Lung (tissue), 12 donors: Measurements from ENCODE around the gene AREL1. TPM values are rescaled to one million over a fixed set of nuclear protein-coding genes. Genes with fewer than 3 reads are reported as not detected.

Experiments
- ATAC-seq: fragments of 200-7000 bp; cut with Tn5 transposase; one replicate; pipeline ENCODE4 v1.9.1; 2020; ENCODE audit warnings: moderate number of reproducible peaks; ENCODE audit not compliant: insufficient read depth, low FRiP score
- DNase-seq, 3 donors: peaks; one replicate each; pipeline ENCODE4 v3.0.0-alpha.2; 2013 to 2017
- H3K27ac ChIP-seq, 2 donors: one replicate each; pipeline ENCODE4 v1.5.1; 2013; ENCODE audit warnings: mild to moderate bottlenecking in 2 of 2, moderate library complexity in 2 of 2, control low read depth in 1 of 2, inconsistent platforms in 1 of 2, low read depth in 1 of 2, low read length in 1 of 2
- H3K27me3 ChIP-seq, 3 donors: one replicate each; pipeline ENCODE4 v1.5.1; 2013; ENCODE audit warnings: low read length in 2 of 3; ENCODE audit not compliant: control insufficient read depth in 3 of 3, insufficient read depth in 3 of 3
- H3K36me3 ChIP-seq, 4 donors: one replicate each; pipeline ENCODE4 v1.5.1; 2013; ENCODE audit warnings: low read length in 4 of 4, mild to moderate bottlenecking in 1 of 4, moderate library complexity in 1 of 4; ENCODE audit not compliant: control insufficient read depth in 4 of 4, insufficient read depth in 4 of 4
- H3K4me1 ChIP-seq, 5 donors: one replicate each; pipeline ENCODE4 v1.5.1; 2013; ENCODE audit warnings: low read length in 5 of 5, mild to moderate bottlenecking in 2 of 5, moderate library complexity in 1 of 5; ENCODE audit not compliant: control insufficient read depth in 5 of 5, insufficient read depth in 5 of 5
- H3K4me3 ChIP-seq: one replicate; pipeline ENCODE4 v1.5.1; 2013; ENCODE audit warnings: mild to moderate bottlenecking, control low read depth, moderate library complexity
- H3K9ac ChIP-seq, 2 donors: one replicate each; pipeline ENCODE4 v1.5.1; 2013; ENCODE audit warnings: low read length in 2 of 2, control low read depth in 1 of 2; ENCODE audit not compliant: insufficient read depth in 1 of 2
- H3K9me3 ChIP-seq, 4 donors: one replicate each; pipeline ENCODE4 v1.5.1; 2013; ENCODE audit warnings: low read length in 3 of 4, mild to moderate bottlenecking in 1 of 4, moderate library complexity in 1 of 4; ENCODE audit not compliant: control insufficient read depth in 4 of 4, insufficient read depth in 3 of 4
- CTCF ChIP-seq: IDR thresholded peaks from 2 replicates; pipeline ENCODE4 v1.5.1; 2012; ENCODE audit warnings: mild to moderate bottlenecking; ENCODE audit errors: control extremely low read depth, extremely low read depth
- WGBS, 2 donors: extraction: QIAGEN DNeasy Blood & Tissue Kit; methylation state at CpG; one replicate each; pipeline ENCODE4 v1.1.7; 2013; 5-methylcytosine and 5-hydroxymethylcytosine counted together
- polyA plus RNA-seq, 2 donors: library from polyadenylated mRNA; stranded (reverse); fragments of 200-250 nt; gene quantifications; one replicate each; pipeline ENCODE4 v1.2.1, GENCODE V29; 2013
- total RNA-seq, 2 donors: library from RNA; depleted of rRNA in 1 of 2; stranded (reverse); fragments of >200 nt in 1 of 2; gene quantifications; one replicate each; pipeline ENCODE4 v1.2.1, GENCODE V29; 2014 to 2021
- donor health status: control.
- donor health status: control.
- donor health status: Bipolar disorder and iron deficiency.
- donor health status: healthy.
- donor health status: DM: yes; HTN: yes; CAD: no.

Gene AREL1
- total and polyA plus RNA-seq, 4 donors: 10.5 to 41.6 (median 23.8) TPM

GRCh38 chr14:74658535-74659131 is 54.2 kb downstream of the AREL1 start:
- 94 to 95% methylated on average over 1 of the region's 1 CpG for WGBS, 2 donors
- Histone ChIP-seq H3K4me1 (peaks cover 0 to 25% (median 2%) of the 10 kb centered on the region in 5 donors), H3K9ac (no peak overlapping the region), H3K9me3 (no peaks in the 10 kb centered on the region), H3K36me3 (peaks cover 14 to 28% (median 17%) of the 10 kb centered on the region in 4 donors), H3K27ac (no peak overlapping the region), H3K4me3 (no peak overlapping the region), H3K27me3 (no peaks in the 10 kb centered on the region)
- DNase-seq: no peak
- no peak for TF ChIP-seq CTCF
- ATAC-seq: no peak

- no peak overlapping the region for H3K4me3 ChIP-seq
- no peak overlapping the region for H3K9ac ChIP-seq
- no peaks in the 10 kb centered on the region for H3K9me3 ChIP-seq
- no peak overlapping the region for H3K27ac ChIP-seq
- no peak for DNase-seq
- peaks cover 2 to 12% (median 9%) of the 10 kb centered on the region in 4 donors for H3K36me3 ChIP-seq
- H3K4me1 ChIP-seq: peaks cover 0 to 38% (median 3%) of the 10 kb centered on the region in 5 donors
- H3K27me3 ChIP-seq: no peaks in the 10 kb centered on the region
- TF ChIP-seq CTCF: no peak
- no peak for ATAC-seq
- 95 to 96% methylated on average over 3 of the region's 3 CpGs for WGBS, 2 donors
Observed at GRCh38 chr14:74656964-74657363, 55.9 kb downstream of the AREL1 start.

- 69 to 71% methylated on average over 2 of the region's 2 CpGs for WGBS, 2 donors
- TF ChIP-seq CTCF: no peak
- Histone ChIP-seq H3K4me3 (no peak overlapping the region), H3K9me3 (no peaks in the 10 kb centered on the region), H3K4me1 (peaks cover 0 to 38% (median 3%) of the 10 kb centered on the region in 5 donors), H3K9ac (no peak overlapping the region), H3K27me3 (no peaks in the 10 kb centered on the region), H3K36me3 (peaks cover 0 to 9% (median 3%) of the 10 kb centered on the region in 4 donors), H3K27ac (peak overlapping the region in 1 of 2 donors; percentile 45)
- ATAC-seq (no peak), DNase-seq (peak; percentile 54 to 90 (median 86))
Observed at GRCh38 chr14:74655599-74656395, 57.1 kb downstream of the AREL1 start.
